GM23338 (cell line): ENCODE data around the gene ACTN2. TPM values are rescaled to one million over a fixed set of nuclear protein-coding genes. Genes with fewer than 3 reads are reported as not detected.

ENCODE experiments used
- ATAC-seq: fragments of 200-7000 bp; cut with Tn5 transposase; 3 replicates; pipeline ENCODE4 v1.9.1; 2020
- DNase-seq: peaks from one replicate; pipeline ENCODE4 v3.0.0-alpha.2; 2015; ENCODE audit warnings: low spot score
- H2AFZ ChIP-seq: fragments of 200-600 bp; sonication (generic); 2 replicates; pipeline ENCODE4 v1.8.0; 2016; ENCODE audit warnings: antibody characterized with exemption, mild to moderate bottlenecking, moderate library complexity
- H3F3A ChIP-seq: fragments of 200-600 bp; sonication (generic); replicated peaks from 2 replicates; pipeline ENCODE4 v1.8.0; 2017; ENCODE audit warnings: antibody characterized with exemption, mixed run types, low read depth
- H3K27ac ChIP-seq: fragments of 200-600 bp; sonication (generic); 2 replicates; pipeline ENCODE4 v1.6.1; 2016; ENCODE audit warnings: low read depth
- H3K27me3 ChIP-seq: fragments of 200-600 bp; sonication (generic); 2 replicates; pipeline ENCODE4 v1.8.0; 2016; ENCODE audit warnings: mild to moderate bottlenecking, mixed run types, moderate library complexity; ENCODE audit not compliant: insufficient read depth
- H3K36me3 ChIP-seq: fragments of 200-600 bp; sonication (generic); 2 replicates; pipeline ENCODE4 v1.8.0; 2016; ENCODE audit warnings: mild to moderate bottlenecking; ENCODE audit not compliant: insufficient read depth
- H3K4me1 ChIP-seq: fragments of 200-600 bp; sonication (generic); 2 replicates; pipeline ENCODE4 v1.8.0; 2016; ENCODE audit warnings: mild to moderate bottlenecking, moderate library complexity; ENCODE audit not compliant: insufficient read depth
- H3K4me2 ChIP-seq: fragments of 200-600 bp; sonication (generic); 2 replicates; pipeline ENCODE4 v1.7.1; 2017; ENCODE audit warnings: mixed run types
- H3K4me3 ChIP-seq: fragments of 200-600 bp; sonication (generic); 2 replicates; pipeline ENCODE4 v1.6.1; 2016; ENCODE audit warnings: mixed run types
- H3K79me2 ChIP-seq: fragments of 200-600 bp; sonication (generic); replicated peaks from 2 replicates; pipeline ENCODE4 v1.8.0; 2017; ENCODE audit warnings: mild to moderate bottlenecking; ENCODE audit not compliant: insufficient read depth
- H3K9me2 ChIP-seq: fragments of 200-600 bp; sonication (generic); 2 replicates; pipeline ENCODE4 v1.8.0; 2017; ENCODE audit not compliant: insufficient read depth
- H4K20me1 ChIP-seq: fragments of 200-600 bp; sonication (generic); replicated peaks from 2 replicates; pipeline ENCODE4 v1.8.0; 2017; ENCODE audit warnings: mild to moderate bottlenecking; ENCODE audit not compliant: insufficient read depth
- H3K27ac Mint-ChIP-seq: 2 replicates; pipeline ENCODE4 v1.8.0; 2020; ENCODE audit warnings: inconsistent platforms, mild to moderate bottlenecking, moderate library complexity, mixed read lengths
- H3K27me3 Mint-ChIP-seq: 3 replicates; pipeline ENCODE4 v1.8.0; 2022; ENCODE audit warnings: low read depth, mild to moderate bottlenecking, moderate library complexity, mixed read lengths, inconsistent platforms; ENCODE audit not compliant: insufficient read depth, poor library complexity
- H3K36me3 Mint-ChIP-seq: 3 replicates; pipeline ENCODE4 v1.8.0; 2021; ENCODE audit warnings: low read depth, mild to moderate bottlenecking, inconsistent platforms, moderate library complexity, mixed read lengths
- H3K4me1 Mint-ChIP-seq: 3 replicates; pipeline ENCODE4 v1.8.0; 2020; ENCODE audit warnings: mild to moderate bottlenecking, inconsistent platforms, mixed read lengths
- H3K4me3 Mint-ChIP-seq: 3 replicates; pipeline ENCODE4 v1.8.0; 2021; ENCODE audit warnings: moderate library complexity, mild to moderate bottlenecking, inconsistent platforms, mixed read lengths
- H3K9me3 Mint-ChIP-seq: 3 replicates; pipeline ENCODE4 v1.8.0; 2020; ENCODE audit warnings: moderate library complexity, mild to moderate bottlenecking, inconsistent platforms, mixed read lengths
- CREB1 ChIP-seq: fragments of 250-450 bp; sonication (Bioruptor Pico); IDR thresholded peaks from 2 replicates; pipeline ENCODE4 v1.5.0; 2020; ENCODE audit warnings: low read depth, mild to moderate bottlenecking, moderate library complexity
- EZH2 ChIP-seq: fragments of 200-600 bp; sonication (generic); IDR thresholded peaks from one replicate; pipeline ENCODE4 v1.8.0; 2017; ENCODE audit warnings: antibody characterized with exemption, mild to moderate bottlenecking, low read depth; ENCODE audit not compliant: unreplicated experiment
- NANOG ChIP-seq: IDR thresholded peaks from 2 replicates; pipeline ENCODE4 v1.6.1; 2016; ENCODE audit warnings: antibody characterized with exemption, borderline replicate concordance
- POLR2AphosphoS5 ChIP-seq: IDR thresholded peaks from 2 replicates; pipeline ENCODE4 v1.6.1; 2016; ENCODE audit warnings: antibody characterized with exemption, low read depth
- STAT1 ChIP-seq: IDR thresholded peaks from one replicate; pipeline ENCODE4 v1.6.1; 2016; ENCODE audit warnings: antibody characterized with exemption; ENCODE audit not compliant: unreplicated experiment
- ZNF114 ChIP-seq: fragments of 250-450 bp; sonication (Bioruptor Pico); IDR thresholded peaks from 2 replicates; pipeline ENCODE4 v1.5.0; 2020; ENCODE audit warnings: mild to moderate bottlenecking, moderate library complexity
- ZNF331 ChIP-seq: fragments of 250-450 bp; sonication (Bioruptor Pico); IDR thresholded peaks from 2 replicates; pipeline ENCODE4 v1.5.0; 2020; ENCODE audit warnings: low read depth, mild to moderate bottlenecking, moderate library complexity
- ZNF462 ChIP-seq: fragments of 250-450 bp; sonication (Bioruptor Pico); IDR thresholded peaks from 2 replicates; pipeline ENCODE4 v1.5.0; 2020; ENCODE audit warnings: mild to moderate bottlenecking, moderate library complexity
- polyA plus RNA-seq: library from polyadenylated mRNA; unstranded; fragments of >200 nt; fragmentation: Nextera tagmentation; extraction: Ambion mirVana; gene quantifications from 2 replicates; pipeline ENCODE4 v1.2.1, GENCODE V29; 2016
- total RNA-seq: library from RNA; depleted of rRNA; stranded (reverse); fragments of >200 nt; shearing (Covaris generic); gene quantifications from 2 replicates; pipeline ENCODE4 v1.2.3, GENCODE V29; 2014
- TF ChIP-seq, protein P1 (sequence below): IDR thresholded peaks from one replicate; pipeline ENCODE4 v1.6.1; 2018; ENCODE audit warnings: antibody characterized with exemption; ENCODE audit not compliant: unreplicated experiment
- TF ChIP-seq, protein P2 (sequence below): IDR thresholded peaks from 2 replicates; pipeline ENCODE4 v1.6.1; 2016; ENCODE audit warnings: antibody characterized with exemption

Gene ACTN2
- total and polyA plus RNA-seq, 2 experiments from 2014 or later = 1.9 to 2.8 TPM

DNA sequence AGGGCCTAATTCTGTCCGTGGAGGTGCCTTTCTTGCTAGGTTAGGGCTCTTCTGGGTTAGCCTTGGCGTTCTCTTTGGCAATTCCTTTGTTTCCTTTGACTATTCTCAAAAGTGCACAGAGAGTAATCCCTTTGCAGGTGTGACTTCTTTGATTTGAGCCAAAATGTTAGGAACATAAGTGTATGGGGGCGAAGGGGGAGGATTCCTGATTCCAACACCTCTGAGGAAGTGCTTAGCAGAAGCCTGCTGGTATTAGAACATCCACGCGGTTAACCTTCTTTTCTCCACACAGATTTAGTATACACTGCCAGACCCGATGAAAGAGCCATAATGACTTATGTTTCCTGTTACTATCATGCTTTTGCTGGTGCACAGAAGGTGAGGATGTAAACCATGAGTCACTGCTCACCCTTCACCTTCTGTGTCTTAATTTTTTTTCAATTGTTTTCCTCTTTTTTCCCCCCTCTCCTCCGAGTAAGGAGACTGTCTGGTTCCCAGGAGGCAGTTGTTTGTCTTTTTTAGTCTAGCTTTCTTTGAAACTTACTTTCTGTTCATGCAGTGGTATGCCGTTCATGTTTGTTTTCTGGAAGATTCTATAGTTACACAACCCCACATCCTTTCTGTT lies 48.0 kb downstream of the ACTN2 start:
- H3K36me3 ChIP-seq = no peaks in the 10 kb centered on the region
- no peak for TF ChIP-seq ZNF114 (CRISPR knock-in tag)
- TF ChIP-seq CREB1 (CRISPR knock-in tag) = no peak
- no peak for TF ChIP-seq STAT1
- TF ChIP-seq, protein P1, sequence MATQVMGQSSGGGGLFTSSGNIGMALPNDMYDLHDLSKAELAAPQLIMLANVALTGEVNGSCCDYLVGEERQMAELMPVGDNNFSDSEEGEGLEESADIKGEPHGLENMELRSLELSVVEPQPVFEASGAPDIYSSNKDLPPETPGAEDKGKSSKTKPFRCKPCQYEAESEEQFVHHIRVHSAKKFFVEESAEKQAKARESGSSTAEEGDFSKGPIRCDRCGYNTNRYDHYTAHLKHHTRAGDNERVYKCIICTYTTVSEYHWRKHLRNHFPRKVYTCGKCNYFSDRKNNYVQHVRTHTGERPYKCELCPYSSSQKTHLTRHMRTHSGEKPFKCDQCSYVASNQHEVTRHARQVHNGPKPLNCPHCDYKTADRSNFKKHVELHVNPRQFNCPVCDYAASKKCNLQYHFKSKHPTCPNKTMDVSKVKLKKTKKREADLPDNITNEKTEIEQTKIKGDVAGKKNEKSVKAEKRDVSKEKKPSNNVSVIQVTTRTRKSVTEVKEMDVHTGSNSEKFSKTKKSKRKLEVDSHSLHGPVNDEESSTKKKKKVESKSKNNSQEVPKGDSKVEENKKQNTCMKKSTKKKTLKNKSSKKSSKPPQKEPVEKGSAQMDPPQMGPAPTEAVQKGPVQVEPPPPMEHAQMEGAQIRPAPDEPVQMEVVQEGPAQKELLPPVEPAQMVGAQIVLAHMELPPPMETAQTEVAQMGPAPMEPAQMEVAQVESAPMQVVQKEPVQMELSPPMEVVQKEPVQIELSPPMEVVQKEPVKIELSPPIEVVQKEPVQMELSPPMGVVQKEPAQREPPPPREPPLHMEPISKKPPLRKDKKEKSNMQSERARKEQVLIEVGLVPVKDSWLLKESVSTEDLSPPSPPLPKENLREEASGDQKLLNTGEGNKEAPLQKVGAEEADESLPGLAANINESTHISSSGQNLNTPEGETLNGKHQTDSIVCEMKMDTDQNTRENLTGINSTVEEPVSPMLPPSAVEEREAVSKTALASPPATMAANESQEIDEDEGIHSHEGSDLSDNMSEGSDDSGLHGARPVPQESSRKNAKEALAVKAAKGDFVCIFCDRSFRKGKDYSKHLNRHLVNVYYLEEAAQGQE = no peak
- H3K79me2 ChIP-seq = no peaks in the 10 kb centered on the region
- peaks cover 5% of the 10 kb centered on the region; the same call in 1 of the 2 replicates for H3K4me1 ChIP-seq
- no peaks in the 10 kb centered on the region for H3K9me2 ChIP-seq
- Mint-ChIP-seq H3K4me3 (no peak overlapping the region), H3K9me3 (no peaks in the 10 kb centered on the region), H3K36me3 (0 out of 3 replicates have a peak, but pooled peaks cover 3% of the 10 kb centered on the region), H3K27me3 (no peaks in the 10 kb centered on the region), H3K4me1 (peaks cover 20% of the 10 kb centered on the region), H3K27ac (no peak overlapping the region)
- no peak overlapping the region for H3K4me2 ChIP-seq
- H3K27ac ChIP-seq = no peak overlapping the region
- no peak overlapping the region for H3K4me3 ChIP-seq
- ATAC-seq = no peak
- no peaks in the 10 kb centered on the region for H4K20me1 ChIP-seq
- no peak for DNase-seq
- H3F3A ChIP-seq = no peaks in the 10 kb centered on the region
- H2AFZ ChIP-seq = no peak overlapping the region
- H3K27me3 ChIP-seq = no peaks in the 10 kb centered on the region

DNA sequence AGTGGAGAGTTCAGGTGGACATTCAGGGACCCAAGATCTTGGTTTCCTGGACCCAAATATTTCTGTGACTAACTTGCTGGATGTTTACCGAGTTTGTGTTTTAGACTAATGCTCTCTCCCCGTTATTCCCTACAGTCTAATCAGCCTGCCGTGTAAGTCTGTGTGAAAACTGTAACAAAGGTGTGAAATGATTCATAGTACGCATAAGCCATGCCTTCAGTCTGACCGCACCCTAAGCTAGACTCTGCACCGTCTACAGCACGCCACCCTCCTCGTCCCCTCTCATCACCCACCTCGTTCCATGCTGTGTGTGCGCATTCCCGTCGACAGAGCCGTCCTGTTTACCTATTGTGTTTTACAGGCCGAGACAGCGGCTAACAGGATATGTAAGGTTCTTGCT lies 50.5 kb downstream of the ACTN2 start:
- H3K27me3 ChIP-seq = no peaks in the 10 kb centered on the region
- Mint-ChIP-seq H3K27me3 (peaks cover 2% of the 10 kb centered on the region), H3K4me1 (peaks cover 20% of the 10 kb centered on the region), H3K9me3 (peaks cover 2% of the 10 kb centered on the region; the same call in 1 of the 3 replicates), H3K4me3 (no peak overlapping the region), H3K27ac (no peak overlapping the region), H3K36me3 (peaks cover 10% of the 10 kb centered on the region)
- no peak; the same call in 2 of the 3 replicates for ATAC-seq
- H3K4me2 ChIP-seq = no peak overlapping the region
- no peak for DNase-seq
- peaks cover 5% of the 10 kb centered on the region; the same call in 1 of the 2 replicates for H3K4me1 ChIP-seq
- no peak overlapping the region for H3K27ac ChIP-seq
- H2AFZ ChIP-seq = no peak overlapping the region
- H4K20me1 ChIP-seq = no peaks in the 10 kb centered on the region
- H3K4me3 ChIP-seq = no peak overlapping the region
- no peaks in the 10 kb centered on the region for H3K79me2 ChIP-seq
- H3F3A ChIP-seq = no peaks in the 10 kb centered on the region
- H3K36me3 ChIP-seq = no peaks in the 10 kb centered on the region
- no peaks in the 10 kb centered on the region for H3K9me2 ChIP-seq
- TF ChIP-seq CREB1 (CRISPR knock-in tag) = no peak
- TF ChIP-seq ZNF331 (CRISPR knock-in tag) = no peak
- TF ChIP-seq EZH2 = no peak
- no peak for TF ChIP-seq STAT1
- TF ChIP-seq, protein P2, sequence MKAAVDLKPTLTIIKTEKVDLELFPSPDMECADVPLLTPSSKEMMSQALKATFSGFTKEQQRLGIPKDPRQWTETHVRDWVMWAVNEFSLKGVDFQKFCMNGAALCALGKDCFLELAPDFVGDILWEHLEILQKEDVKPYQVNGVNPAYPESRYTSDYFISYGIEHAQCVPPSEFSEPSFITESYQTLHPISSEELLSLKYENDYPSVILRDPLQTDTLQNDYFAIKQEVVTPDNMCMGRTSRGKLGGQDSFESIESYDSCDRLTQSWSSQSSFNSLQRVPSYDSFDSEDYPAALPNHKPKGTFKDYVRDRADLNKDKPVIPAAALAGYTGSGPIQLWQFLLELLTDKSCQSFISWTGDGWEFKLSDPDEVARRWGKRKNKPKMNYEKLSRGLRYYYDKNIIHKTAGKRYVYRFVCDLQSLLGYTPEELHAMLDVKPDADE = no peak
- no peak for TF ChIP-seq NANOG
- TF ChIP-seq POLR2AphosphoS5 = no peak
- TF ChIP-seq ZNF462 (CRISPR knock-in tag) = no peak
